Measurements from ENCODE around the gene ING5.

GRCh38 chr2:241730671-241731293, 28.9 kb downstream of the ING5 start:
- TF ChIP-seq EZH2 (IDR thresholded peaks at IDR 0.05; ENCODE audit: borderline replicate concordance, low read depth, low read length, severe bottlenecking), result no peak
- TF ChIP-seq CTCF (IDR thresholded peaks at IDR 0.05; ENCODE audit: borderline replicate concordance, extremely low read depth, low read length, poor library complexity, severe bottlenecking), result no peak
